HEK293 (cell line): ENCODE measurements around the gene RPL7A.
"Not testable (repeated sequence)": the region's sequence is repeated elsewhere in the genome, so short reads cannot be mapped to it uniquely, and the experiment has no call there.

Experiments
- ZNF10 ChIP-seq: fragments of 450-650 bp; formaldehyde crosslinking; IDR thresholded peaks from 2 replicates; pipeline ENCODE4 v1.5.1; 2017; ENCODE audit warnings: missing biosample characterization, missing genetic modification characterization
- ZNF549 ChIP-seq: fragments of 450-650 bp; IDR thresholded peaks from 2 replicates; pipeline ENCODE4 v1.5.1; 2018; ENCODE audit warnings: missing biosample characterization, missing genetic modification characterization, mild to moderate bottlenecking, inconsistent platforms, moderate library complexity
- TF ChIP-seq, protein P1 (sequence below): fragments of 450-650 bp; formaldehyde crosslinking; IDR thresholded peaks from 2 replicates; pipeline ENCODE4 v1.5.1; 2016; ENCODE audit warnings: missing biosample characterization, missing genetic modification characterization

DNA sequence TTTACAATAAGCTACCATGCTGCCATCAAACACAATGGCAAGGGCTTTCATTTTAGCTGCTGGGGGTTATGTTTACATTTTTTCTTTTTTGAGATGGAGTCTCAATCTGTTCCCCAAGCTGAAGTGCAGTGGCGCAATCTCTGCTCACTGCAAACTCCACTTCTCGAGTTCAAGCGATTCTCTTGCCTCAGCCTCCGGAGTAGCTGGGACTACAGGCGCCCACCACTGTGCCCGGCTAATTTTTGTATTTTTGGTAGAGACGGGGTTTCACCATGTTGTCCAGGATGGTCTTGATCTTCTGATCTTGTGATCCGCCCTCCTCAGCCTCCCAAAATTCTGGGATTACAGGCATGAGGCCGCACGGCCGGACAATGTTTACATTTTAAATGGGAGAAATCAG lies 13.1 kb upstream of the RPL7A start:
- TF ChIP-seq, protein P1, sequence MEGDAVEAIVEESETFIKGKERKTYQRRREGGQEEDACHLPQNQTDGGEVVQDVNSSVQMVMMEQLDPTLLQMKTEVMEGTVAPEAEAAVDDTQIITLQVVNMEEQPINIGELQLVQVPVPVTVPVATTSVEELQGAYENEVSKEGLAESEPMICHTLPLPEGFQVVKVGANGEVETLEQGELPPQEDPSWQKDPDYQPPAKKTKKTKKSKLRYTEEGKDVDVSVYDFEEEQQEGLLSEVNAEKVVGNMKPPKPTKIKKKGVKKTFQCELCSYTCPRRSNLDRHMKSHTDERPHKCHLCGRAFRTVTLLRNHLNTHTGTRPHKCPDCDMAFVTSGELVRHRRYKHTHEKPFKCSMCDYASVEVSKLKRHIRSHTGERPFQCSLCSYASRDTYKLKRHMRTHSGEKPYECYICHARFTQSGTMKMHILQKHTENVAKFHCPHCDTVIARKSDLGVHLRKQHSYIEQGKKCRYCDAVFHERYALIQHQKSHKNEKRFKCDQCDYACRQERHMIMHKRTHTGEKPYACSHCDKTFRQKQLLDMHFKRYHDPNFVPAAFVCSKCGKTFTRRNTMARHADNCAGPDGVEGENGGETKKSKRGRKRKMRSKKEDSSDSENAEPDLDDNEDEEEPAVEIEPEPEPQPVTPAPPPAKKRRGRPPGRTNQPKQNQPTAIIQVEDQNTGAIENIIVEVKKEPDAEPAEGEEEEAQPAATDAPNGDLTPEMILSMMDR, result not testable (repeated sequence)
- TF ChIP-seq ZNF10, ZNF549 (tag by site-specific recombination): not testable (repeated sequence)
